SIG-M5 treated with dmso at 0.1 percent for 504 hours (cell line): ENCODE results near the gene NOP53.
"Not testable (repeated sequence)": the region's sequence is repeated elsewhere in the genome, so short reads cannot be mapped to it uniquely, and the experiment has no call there.

Experiments
- DNase-seq: peaks from one replicate; lab custom pipeline; 2025; ENCODE audit not compliant: unreplicated experiment; lab: John Stamatoyannopoulos, UW

The NOP53 gene

DNA sequence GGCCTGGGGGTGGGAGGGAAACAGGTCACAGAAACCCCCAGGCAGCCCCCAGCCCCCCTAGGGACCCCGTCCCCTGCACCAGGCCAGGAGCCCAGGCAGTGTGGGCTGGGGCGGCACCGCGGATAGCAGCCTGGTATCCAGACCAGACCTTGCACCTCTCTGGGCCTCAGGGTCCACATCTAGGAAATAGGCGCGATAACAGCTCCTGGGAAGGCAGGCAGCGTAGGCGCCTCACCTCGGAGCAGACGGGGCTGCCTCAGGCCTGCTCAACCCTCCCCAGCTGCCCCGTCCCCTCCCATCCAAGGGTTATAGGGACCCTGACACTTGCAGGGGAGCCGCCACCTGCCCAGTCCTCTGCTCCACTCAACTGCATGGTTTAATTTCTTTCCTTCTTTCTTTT is 58.3 kb downstream of the NOP53 start:
- DNase-seq, result not testable (repeated sequence)

GRCh38 chr19:47804451-47804850 is 59.1 kb downstream of the NOP53 start, which contains the start of gene TPRX1:
Gene TPRX1, minus strand, starts transcription at chr19:47804551. Its CDS starts 12 bp downstream, at chr19:47804539.
- not testable (repeated sequence) for DNase-seq

- DNase-seq, result no peak
Observed at GRCh38 chr19:47805313-47805712, 60.0 kb downstream of the NOP53 start.

DNA sequence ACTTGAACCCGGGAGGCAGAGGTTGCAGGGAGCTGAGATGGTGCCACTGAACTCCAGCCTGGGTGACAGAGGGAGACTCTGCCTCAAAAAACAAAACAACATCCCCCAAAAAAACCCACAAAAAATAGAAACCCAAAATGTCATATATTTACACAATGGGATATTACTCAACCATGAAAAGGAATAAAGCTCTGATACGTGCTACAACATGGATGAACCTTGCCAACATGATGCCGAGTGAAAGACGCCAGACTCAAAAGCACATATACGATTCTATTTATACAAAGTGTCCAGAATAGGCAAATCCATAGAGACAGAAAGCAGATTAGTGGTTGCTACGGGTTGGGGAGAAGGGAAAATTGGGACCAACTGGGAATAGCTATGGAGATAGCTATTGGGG is 61.1 kb downstream of the NOP53 start:
- no peak for DNase-seq
